K562 (cell line): ENCODE data around the gene TLE3. TPM values are rescaled to one million over a fixed set of nuclear protein-coding genes. Genes with fewer than 3 reads are reported as not detected.

Experiments used
- ATAC-seq: fragments of 200-7000 bp; cut with Tn5 transposase; 3 replicates; pipeline ENCODE4 v1.9.1; 2020; ENCODE audit warnings: moderate library complexity
- BruUV-seq: library from RNA; stranded (reverse); fragments of 400-500 nt; replicated peaks from 2 replicates; lab custom pipeline; 2021; lab: Mats Ljungman, UMichigan
- CTCF ChIA-PET: fragments of 300-600 bp; formaldehyde crosslinking; extraction: SDS; loops from one replicate; lab custom pipeline; 2021; ENCODE audit warnings: low intra/inter-chr PET ratio; lab: Yijun Ruan, JAX
- POLR2A ChIA-PET: fragments of 300-600, 350-650 bp; sonication (Branson Sonifier 250); formaldehyde crosslinking; extraction: SDS; loops from one replicate; lab custom pipeline; 2021; ENCODE audit warnings: antibody characterized with exemption, inconsistent platforms; lab: Yijun Ruan, JAX
- DNase-seq, 4 experiments: peaks; one replicate each; pipeline versions ENCODE4 v3.0.0 to v3.0.0-alpha.2; 2011 to 2018; ENCODE audit warnings: low spot score in 3 of 4, mixed read lengths in 3 of 4; ENCODE audit errors: extremely low read depth in 1 of 4
- FAIRE-seq: peaks from 2 replicates; lab custom pipeline; 2011; peaks lifted over from hg19 to GRCh38; lab: Jason Lieb, UNC
- H2AFZ ChIP-seq: 2 replicates; pipeline ENCODE4 v1.6.0; 2011; ENCODE audit warnings: low read depth, low read length, control low read depth, inconsistent platforms
- H3K27ac ChIP-seq: fragments of 200-600 bp; 3 replicates; pipeline ENCODE4 v1.8.0; 2011; ENCODE audit warnings: low read depth, mild to moderate bottlenecking, control low read depth, inconsistent platforms, low read length, moderate library complexity, mixed read lengths; ENCODE audit errors: extremely low read depth
- H3K27me3 ChIP-seq, 2 experiments: fragments of 300-600 bp in 1 of 2; 2 replicates in 1 of 2; 3 replicates in 1 of 2; pipeline versions ENCODE4 v1.6.0 to v1.8.0; 2011; ENCODE audit warnings: inconsistent platforms in 2 of 2, low read length in 2 of 2, mild to moderate bottlenecking in 1 of 2, mixed read lengths in 1 of 2, moderate library complexity in 1 of 2; ENCODE audit not compliant: control insufficient read depth in 2 of 2, insufficient read depth in 2 of 2
- H3K36me3 ChIP-seq: fragments of 300-600 bp; 3 replicates; pipeline ENCODE4 v1.8.0; 2011; ENCODE audit warnings: mild to moderate bottlenecking, low read length, inconsistent platforms; ENCODE audit not compliant: control insufficient read depth, insufficient read depth
- H3K4me1 ChIP-seq, 2 experiments: fragments of 200-600 bp in 1 of 2; replicated peaks in 1 of 2; 2 replicates in 1 of 2; 3 replicates in 1 of 2; pipeline versions ENCODE4 v1.5.1 to v1.8.0; 2011; ENCODE audit warnings: inconsistent platforms in 2 of 2, low read length in 2 of 2, mild to moderate bottlenecking in 1 of 2, mixed read lengths in 1 of 2, moderate library complexity in 1 of 2; ENCODE audit not compliant: control insufficient read depth in 2 of 2, insufficient read depth in 2 of 2
- H3K4me2 ChIP-seq: 2 replicates; pipeline ENCODE4 v1.6.1; 2011; ENCODE audit warnings: low read length, control low read depth, inconsistent platforms, mixed read lengths; ENCODE audit not compliant: insufficient read depth
- H3K4me3 ChIP-seq: fragments of 200-600 bp; sonication (generic), shearing (Covaris generic); 2 replicates; pipeline ENCODE4 v1.5.1; 2016; ENCODE audit warnings: control low read depth, inconsistent platforms
- H3K79me2 ChIP-seq: fragments of 200-600 bp; 3 replicates; pipeline ENCODE4 v1.8.0; 2011; ENCODE audit warnings: low read length, inconsistent platforms; ENCODE audit not compliant: control insufficient read depth, insufficient read depth
- H3K9ac ChIP-seq, 2 experiments: 2 replicates each; pipeline versions ENCODE4 v1.6.0 to v1.6.1; 2011; ENCODE audit warnings: low read depth in 2 of 2, low read length in 2 of 2, control low read depth in 1 of 2, inconsistent platforms in 1 of 2, mild to moderate bottlenecking in 1 of 2, mixed read lengths in 1 of 2; ENCODE audit not compliant: insufficient read depth in 1 of 2
- H3K9me1 ChIP-seq: one replicate; pipeline ENCODE4 v1.6.0; 2011; ENCODE audit warnings: inconsistent platforms, mild to moderate bottlenecking, low read length, moderate library complexity; ENCODE audit not compliant: control insufficient read depth, insufficient read depth
- H3K9me3 ChIP-seq: replicated peaks from 2 replicates; pipeline ENCODE4 v1.5.1; 2011; ENCODE audit warnings: low read depth, low read length, inconsistent platforms; ENCODE audit not compliant: control insufficient read depth, insufficient read depth
- H4K20me1 ChIP-seq: replicated peaks from 2 replicates; pipeline ENCODE4 v1.6.1; 2011; ENCODE audit warnings: low read length, inconsistent platforms, mixed read lengths; ENCODE audit not compliant: control insufficient read depth, insufficient read depth
- GABPB2 ChIP-seq: fragments of 250-450 bp; sonication (Bioruptor Pico); conservative IDR thresholded peaks from 2 replicates; pipeline ENCODE4 v1.5.1; 2021; ENCODE audit warnings: mild to moderate bottlenecking
- POLR2G ChIP-seq: fragments of 200-400 bp; formaldehyde crosslinking; IDR thresholded peaks from 2 replicates; pipeline ENCODE4 v1.6.1; 2017; ENCODE audit warnings: low read depth, mild to moderate bottlenecking, antibody characterized with exemption, low read length, moderate library complexity
- RBFOX2 ChIP-seq: fragments of 200-400 bp; formaldehyde crosslinking; IDR thresholded peaks from 2 replicates; pipeline ENCODE4 v1.6.1; 2017; ENCODE audit warnings: low read depth, mild to moderate bottlenecking, low read length, moderate library complexity
- ZNF717 ChIP-seq: fragments of 250-450 bp; sonication (Bioruptor Pico); IDR thresholded peaks from 2 replicates; pipeline ENCODE4 v1.5.0; 2021
- WGBS: fragments of 100-300 bp; shearing (Covaris generic); methylation state at CpG from one replicate; pipeline ENCODE4 v1.1.6; 2016; ENCODE audit warnings: low coverage, mixed read lengths; ENCODE audit not compliant: insufficient coverage; ENCODE audit errors: missing lambda C conversion rate; 5-methylcytosine and 5-hydroxymethylcytosine counted together
- in situ Hi-C: fragments of 300-500 bp; cut with MboI; formaldehyde crosslinking; loops from 4 replicates; pipeline ENCODE4 v1.15.0; 2018; ENCODE audit warnings: inconsistent platforms, mixed read lengths
- intact Hi-C: fragments of 100-400 bp; cut with micrococcal nuclease; formaldehyde crosslinking; loops from 2 replicates; pipeline ENCODE4 v1.14.2; 2022
- polyA plus RNA-seq, 8 experiments: library from polyadenylated mRNA; depleted of rRNA in 4 of 8; stranded (reverse) in 5 of 8; unstranded in 3 of 8; fragments of >200 nt; fragmentation: Nextera tagmentation in 2 of 8; fragmentation: Illumina TruSeq in 1 of 8; extraction: Ambion mirVana in 2 of 8; extraction: Trizol in 1 of 8; gene quantifications; 2 replicates each; pipeline versions ENCODE4 v1.2.1 to v1.2.3, GENCODE V29; 2011 to 2014; ENCODE audit warnings: inconsistent platforms in 1 of 8, missing spikeins in 1 of 8
- total RNA-seq, 7 experiments: library from RNA; depleted of rRNA in 6 of 7; stranded (reverse); fragments of >200 nt in 6 of 7; fragmentation: Illumina TruSeq in 2 of 7; extraction: Trizol in 2 of 7; gene quantifications; 2 replicates each; pipeline versions ENCODE4 v1.2.1 to v1.2.3, GENCODE V29; 2011 to 2021; ENCODE audit warnings: low replicate concordance in 1 of 7
- TF ChIP-seq, protein P1 (sequence below): IDR thresholded peaks from 2 replicates; pipeline ENCODE4 v1.6.1; 2016; ENCODE audit warnings: missing genetic modification characterization, missing compliant biosample characterization

The TLE3 gene
- total and polyA plus RNA-seq, 9 of the 15 experiments (the other 6 are each of a cell fraction or from before 2014, with no cell fraction given): 1.5 to 84.2 (median 14.1) TPM

DNA sequence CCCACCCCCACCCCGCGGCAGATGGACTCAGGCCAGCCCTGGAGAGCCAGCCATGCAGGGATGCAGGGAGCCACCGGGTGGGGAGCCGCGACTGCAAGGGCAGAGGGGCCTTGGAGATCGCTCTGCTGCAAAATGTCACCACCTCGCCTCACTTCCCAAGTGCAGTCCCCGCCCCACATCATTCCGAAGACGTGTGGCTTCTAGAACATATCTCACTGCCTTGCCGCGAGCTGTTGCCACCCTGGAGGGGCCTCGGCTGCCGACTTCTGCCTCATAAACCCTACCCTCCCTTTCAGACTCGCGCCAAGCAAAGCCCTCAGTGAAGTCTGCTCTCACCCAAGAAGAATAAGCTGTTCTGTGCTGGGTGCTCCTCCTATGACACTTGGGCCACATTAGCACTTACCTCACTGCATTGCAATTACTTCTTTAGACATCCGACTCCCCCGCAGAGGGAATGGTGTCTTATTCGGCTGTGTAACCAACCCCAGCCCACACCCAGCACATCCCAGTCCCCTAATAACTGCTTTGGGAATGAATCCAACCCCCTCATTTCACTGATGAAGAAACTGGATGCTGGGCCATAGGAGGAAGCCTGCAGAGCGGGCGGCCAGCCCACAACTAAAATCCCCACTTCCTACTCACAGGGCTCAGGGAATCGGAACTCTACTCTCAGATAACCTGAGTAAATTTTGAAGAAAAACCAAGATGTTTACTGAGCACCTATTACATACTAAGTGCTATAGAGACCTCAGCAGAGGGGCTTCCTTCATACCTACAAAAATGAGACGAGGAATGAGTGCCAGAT lies 8.6 kb downstream of the TLE3 start:
- intact Hi-C loops: no loop called here
- Histone ChIP-seq H3K79me2 (peaks cover 95% of the 10 kb centered on the region), H4K20me1 (peaks cover 46% of the 10 kb centered on the region), H3K4me1 (peaks cover 44 to 77% of the 10 kb centered on the region in 2 experiments), H3K4me3 (no peak overlapping the region), H2AFZ (no peak overlapping the region), H3K27ac (no peak overlapping the region), H3K9me1 (peaks cover 4% of the 10 kb centered on the region), H3K4me2 (no peak overlapping the region), H3K9ac (peak overlapping the region in 1 of 2 experiments; percentile 60; a peak in 2 of 4 replicates), H3K27me3 (no peaks in the 10 kb centered on the region), H3K36me3 (peaks cover 94% of the 10 kb centered on the region), H3K9me3 (no peaks in the 10 kb centered on the region)
- TF ChIP-seq RBFOX2 (peak; percentile 43; the same call in 1 of the 2 replicates), POLR2G (0 out of 2 replicates have a peak, but pooled peaks have one; percentile 17), ZNF717 (CRISPR knock-in tag) (no peak)
- ChIA-PET CTCF (no interaction called here), POLR2A (interaction anchor here (0.6 to 1.5 kb wide), 4 partner anchors 9 to 1479 kb away, joined by 3 to 9 read pairs (median 4); partner anchors contain the start of gene TLE3)
- FAIRE-seq: peak; percentile 15
- in situ Hi-C loops: no loop called here
- no peak for DNase-seq
- BruUV-seq: no TSS peak
- 65% methylated on average over 22 of the region's 23 CpGs for WGBS
- ATAC-seq: no peak

GRCh38 chr15:70088455-70088854 lies 9.3 kb downstream of the TLE3 start:
- POLR2A ChIA-PET: interaction anchor here (0.6 to 0.8 kb wide), 2 partner anchors 9 to 1479 kb away, joined by 3 read pairs; partner anchors contain the start of gene TLE3
- Histone ChIP-seq H3K36me3 (peaks cover 94% of the 10 kb centered on the region), H3K27me3 (no peaks in the 10 kb centered on the region), H3K79me2 (peaks cover 94% of the 10 kb centered on the region), H3K4me1 (peaks cover 40 to 70% of the 10 kb centered on the region in 2 experiments), H3K27ac (no peak overlapping the region), H4K20me1 (peaks cover 43% of the 10 kb centered on the region), H3K4me3 (no peak overlapping the region), H3K9me3 (no peaks in the 10 kb centered on the region), H3K4me2 (no peak overlapping the region), H3K9me1 (peaks cover 4% of the 10 kb centered on the region), H3K9ac (no peak overlapping the region), H2AFZ (no peak overlapping the region)
- no peak for TF ChIP-seq GABPB2
- TF ChIP-seq, protein P1, sequence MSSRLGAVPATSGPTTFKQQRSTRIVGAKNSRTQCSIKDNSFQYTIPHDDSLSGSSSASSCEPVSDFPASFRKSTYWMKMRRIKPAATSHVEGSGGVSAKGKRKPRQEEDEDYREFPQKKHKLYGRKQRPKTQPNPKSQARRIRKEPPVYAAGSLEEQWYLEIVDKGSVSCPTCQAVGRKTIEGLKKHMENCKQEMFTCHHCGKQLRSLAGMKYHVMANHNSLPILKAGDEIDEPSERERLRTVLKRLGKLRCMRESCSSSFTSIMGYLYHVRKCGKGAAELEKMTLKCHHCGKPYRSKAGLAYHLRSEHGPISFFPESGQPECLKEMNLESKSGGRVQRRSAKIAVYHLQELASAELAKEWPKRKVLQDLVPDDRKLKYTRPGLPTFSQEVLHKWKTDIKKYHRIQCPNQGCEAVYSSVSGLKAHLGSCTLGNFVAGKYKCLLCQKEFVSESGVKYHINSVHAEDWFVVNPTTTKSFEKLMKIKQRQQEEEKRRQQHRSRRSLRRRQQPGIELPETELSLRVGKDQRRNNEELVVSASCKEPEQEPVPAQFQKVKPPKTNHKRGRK (tag): peak; percentile 43; the same call in 1 of the 2 replicates
- CTCF ChIA-PET: no interaction called here
- WGBS: 82% methylated on average over 3 of the region's 3 CpGs
- no TSS peak for BruUV-seq
- in situ Hi-C loops: no loop called here
- FAIRE-seq (no peak), DNase-seq (no peak), ATAC-seq (no peak)
- intact Hi-C loops: no loop called here
